GM18873 (cell line): ENCODE measurements around the gene MAST2.

Source experiments
- ATAC-seq: cut with Tn5 transposase; IDR thresholded peaks from one replicate; pipeline ENCODE4 v1.9.1; 2021; ENCODE audit warnings: mild to moderate bottlenecking, moderate library complexity, moderate number of reproducible peaks; ENCODE audit not compliant: unreplicated experiment, low FRiP score

MAST2 gene

GRCh38 chr1:46084553-46085451 lies 281.4 kb downstream of the MAST2 start:
- no peak for ATAC-seq
